ENCODE data around the gene TCP1. TPM values are rescaled to one million over a fixed set of nuclear protein-coding genes. Genes with fewer than 3 reads are reported as not detected.

TCP1 gene
- total RNA-seq, 2 experiments from 2014 or later: 212 to 216 TPM

DNA sequence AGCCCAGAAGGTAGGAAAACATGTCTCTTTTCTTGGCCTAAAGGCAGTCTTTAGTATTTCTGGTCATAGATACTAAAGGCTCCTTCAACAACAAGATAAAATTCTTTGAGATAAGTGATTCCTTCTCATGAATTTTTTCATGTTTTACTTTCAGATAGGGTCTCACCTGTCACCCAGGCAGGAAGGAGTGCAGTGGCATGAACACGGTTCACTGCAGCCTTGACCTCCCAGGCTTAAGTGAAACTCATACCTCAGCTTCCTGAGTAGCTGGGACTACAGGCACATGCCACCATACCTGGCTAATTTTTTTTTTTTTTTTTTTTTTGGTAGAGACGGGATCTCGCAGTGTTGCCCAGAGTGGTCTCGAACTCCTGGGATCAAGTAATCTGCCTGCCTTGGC lies 19.7 kb upstream of the TCP1 start:
- intact Hi-C loops (cut with DNase I, micrococcal nuclease): no loop called here
- TF ChIP-seq CTCF (IDR thresholded peaks at IDR 0.05): no peak
- no peaks in the 10 kb centered on the region for H3K9me3 Mint-ChIP-seq
- Histone ChIP-seq H3K27ac (ENCODE audit: low read depth in 1 of 2, low read length in 2 of 2) (no peak overlapping the region), H3K9me3 (ENCODE audit: control insufficient read depth in 1 of 2, insufficient read depth in 1 of 2, low read length in 2 of 2) (no peaks in the 10 kb centered on the region), H3K36me3 (ENCODE audit: insufficient read depth, low read length) (no peaks in the 10 kb centered on the region), H3K4me1 (ENCODE audit: insufficient read depth, low read length) (no peaks in the 10 kb centered on the region), H3K4me3 (ENCODE audit: low read length) (no peak overlapping the region), H3K27me3 (ENCODE audit: control insufficient read depth in 1 of 2, insufficient read depth in 2 of 2, low read length in 2 of 2) (no peaks in the 10 kb centered on the region)
- ChIA-PET POLR2A (interaction anchor here (1.1 kb wide), 1 partner anchor 19 kb away, joined by 5 read pairs; no protein-coding TSS in a partner anchor), CTCF (no interaction called here)
- no peaks in the 10 kb centered on the region for H3K4me1 Mint-ChIP-seq (ENCODE audit: low read depth)
- no peaks in the 10 kb centered on the region for H3K27me3 Mint-ChIP-seq
- no peak overlapping the region for H3K27ac Mint-ChIP-seq
- H3K4me3 Mint-ChIP-seq: no peak overlapping the region
- no peak for ATAC-seq (ENCODE audit: poor library complexity)
- no peak for DNase-seq
- no peaks in the 10 kb centered on the region for H3K36me3 Mint-ChIP-seq (ENCODE audit: low read depth)

DNA sequence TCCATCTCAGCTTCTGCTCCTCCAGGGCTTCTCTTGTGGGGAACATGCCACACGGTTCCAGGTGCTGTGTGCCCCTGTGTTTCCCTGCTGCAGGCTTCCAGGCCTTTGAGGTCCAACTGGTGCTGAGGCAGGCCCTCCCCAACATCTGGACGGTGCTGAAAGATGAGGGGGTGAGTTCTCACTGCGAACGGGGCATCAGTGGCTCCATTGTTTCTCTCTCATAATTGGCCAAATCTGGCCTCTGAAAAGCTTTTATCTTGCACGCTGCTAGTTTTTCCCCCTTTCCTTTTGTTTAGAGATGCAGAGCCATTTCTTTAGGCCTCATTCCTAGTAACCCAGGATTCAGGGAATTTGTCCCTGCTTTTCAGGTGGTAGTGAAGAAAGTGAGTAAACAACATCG lies 19.2 kb upstream of the TCP1 start:
- H3K27me3 ChIP-seq (ENCODE audit: control insufficient read depth in 1 of 2, insufficient read depth in 2 of 2, low read length in 2 of 2): no peaks in the 10 kb centered on the region
- H3K4me3 Mint-ChIP-seq: no peak overlapping the region
- H3K36me3 ChIP-seq (ENCODE audit: insufficient read depth, low read length): no peaks in the 10 kb centered on the region
- no peaks in the 10 kb centered on the region for H3K4me1 Mint-ChIP-seq (ENCODE audit: low read depth)
- no peak for TF ChIP-seq CTCF (IDR thresholded peaks at IDR 0.05)
- H3K27ac ChIP-seq (ENCODE audit: low read depth in 1 of 2, low read length in 2 of 2): no peak overlapping the region
- no peaks in the 10 kb centered on the region for H3K4me1 ChIP-seq (ENCODE audit: insufficient read depth, low read length)
- no peaks in the 10 kb centered on the region for H3K9me3 ChIP-seq (ENCODE audit: control insufficient read depth in 1 of 2, insufficient read depth in 1 of 2, low read length in 2 of 2)
- H3K36me3 Mint-ChIP-seq (ENCODE audit: low read depth): no peaks in the 10 kb centered on the region
- no peaks in the 10 kb centered on the region for H3K9me3 Mint-ChIP-seq
- ChIA-PET CTCF (no interaction called here), POLR2A (interaction anchor here (1.1 kb wide), 1 partner anchor 19 kb away, joined by 5 read pairs; no protein-coding TSS in a partner anchor)
- intact Hi-C loops (cut with DNase I, micrococcal nuclease): no loop called here
- no peaks in the 10 kb centered on the region for H3K27me3 Mint-ChIP-seq
- ATAC-seq (ENCODE audit: poor library complexity): no peak
- no peak overlapping the region for H3K27ac Mint-ChIP-seq
- DNase-seq: no peak
- H3K4me3 ChIP-seq (ENCODE audit: low read length): no peak overlapping the region

DNA sequence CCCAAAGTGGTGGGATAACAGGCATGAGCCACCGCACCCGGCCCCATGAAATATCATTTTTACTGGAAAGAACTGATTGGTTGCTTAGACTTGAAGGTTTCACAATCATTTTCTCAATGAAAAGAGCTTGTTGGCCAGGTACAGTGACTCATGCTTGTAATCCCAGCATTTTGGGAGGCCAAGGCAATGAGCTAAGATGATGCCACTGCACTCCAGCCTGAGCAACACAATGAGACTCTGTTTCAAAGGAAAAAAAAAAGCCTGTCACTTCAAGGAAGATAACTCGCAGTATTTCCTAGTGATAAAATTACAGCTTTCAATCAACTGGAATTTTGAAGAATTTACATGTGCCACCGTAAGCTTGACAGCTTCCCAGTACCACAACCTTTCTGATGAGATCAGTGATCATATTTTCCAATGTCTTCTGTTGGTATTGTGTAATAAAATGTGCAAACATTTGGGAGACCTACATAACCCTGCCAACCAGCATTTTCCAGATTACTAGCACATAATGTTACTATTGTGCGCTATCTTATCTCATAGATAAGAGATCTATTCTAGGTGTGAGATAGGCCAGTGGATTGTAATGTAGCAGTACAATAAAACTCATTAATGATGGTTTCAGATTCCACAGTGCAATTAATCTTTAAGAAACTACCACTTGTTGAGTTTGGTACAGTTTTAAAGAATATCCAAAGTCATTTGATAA lies 17.9 kb upstream of the TCP1 start:
- Mint-ChIP-seq H3K36me3 (ENCODE audit: low read depth) (no peaks in the 10 kb centered on the region), H3K4me1 (ENCODE audit: low read depth) (no peaks in the 10 kb centered on the region), H3K27me3 (no peaks in the 10 kb centered on the region), H3K9me3 (no peaks in the 10 kb centered on the region), H3K4me3 (no peak overlapping the region), H3K27ac (no peak overlapping the region)
- no peaks in the 10 kb centered on the region for H3K4me1 ChIP-seq (ENCODE audit: insufficient read depth, low read length)
- no peaks in the 10 kb centered on the region for H3K9me3 ChIP-seq (ENCODE audit: control insufficient read depth in 1 of 2, insufficient read depth in 1 of 2, low read length in 2 of 2)
- CTCF ChIA-PET: no interaction called here
- POLR2A ChIA-PET: interaction anchor here (0.6 kb wide), 1 partner anchor 78 kb away, joined by 3 read pairs; no protein-coding TSS in a partner anchor
- DNase-seq: no peak
- H3K36me3 ChIP-seq (ENCODE audit: insufficient read depth, low read length): no peaks in the 10 kb centered on the region
- H3K4me3 ChIP-seq (ENCODE audit: low read length): no peak overlapping the region
- TF ChIP-seq CTCF (IDR thresholded peaks at IDR 0.05): no peak
- intact Hi-C loops (cut with DNase I, micrococcal nuclease): no loop called here
- H3K27me3 ChIP-seq (ENCODE audit: control insufficient read depth in 1 of 2, insufficient read depth in 2 of 2, low read length in 2 of 2): no peaks in the 10 kb centered on the region
- no peak overlapping the region for H3K27ac ChIP-seq (ENCODE audit: low read depth in 1 of 2, low read length in 2 of 2)
- ATAC-seq (ENCODE audit: poor library complexity): no peak
